ENCODE results near the gene WDFY3.
A peak's percentile ranks its signal among the peaks of the same experiment; 100 is the strongest.

The WDFY3 gene

DNA sequence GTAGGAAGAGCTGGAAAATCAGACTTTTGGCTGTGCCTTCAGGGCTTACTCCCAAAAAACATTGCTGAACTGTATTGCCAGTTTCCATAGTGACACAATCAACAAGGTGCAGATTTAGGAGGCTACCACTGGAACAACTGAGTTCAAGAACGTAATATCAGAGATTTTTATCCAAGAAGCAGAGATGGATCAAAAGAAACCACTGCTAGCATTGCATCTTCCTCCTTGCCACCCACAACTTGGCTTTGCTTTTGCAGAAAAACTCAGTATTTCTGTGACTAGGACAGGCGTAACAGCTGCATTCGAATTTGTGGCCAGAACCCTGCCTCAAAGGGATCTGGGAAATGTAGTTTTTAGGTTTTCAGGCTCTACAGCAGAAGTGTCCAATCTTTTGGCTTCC is 27.8 kb upstream of the WDFY3 start:
- TF ChIP-seq GABPA (IDR thresholded peaks at IDR 0.05; ENCODE audit: low read depth) (no peak), SPI1 (IDR thresholded peaks at IDR 0.05; ENCODE audit: borderline replicate concordance, low read depth) (no peak)
- TF ChIP-seq, protein P1, sequence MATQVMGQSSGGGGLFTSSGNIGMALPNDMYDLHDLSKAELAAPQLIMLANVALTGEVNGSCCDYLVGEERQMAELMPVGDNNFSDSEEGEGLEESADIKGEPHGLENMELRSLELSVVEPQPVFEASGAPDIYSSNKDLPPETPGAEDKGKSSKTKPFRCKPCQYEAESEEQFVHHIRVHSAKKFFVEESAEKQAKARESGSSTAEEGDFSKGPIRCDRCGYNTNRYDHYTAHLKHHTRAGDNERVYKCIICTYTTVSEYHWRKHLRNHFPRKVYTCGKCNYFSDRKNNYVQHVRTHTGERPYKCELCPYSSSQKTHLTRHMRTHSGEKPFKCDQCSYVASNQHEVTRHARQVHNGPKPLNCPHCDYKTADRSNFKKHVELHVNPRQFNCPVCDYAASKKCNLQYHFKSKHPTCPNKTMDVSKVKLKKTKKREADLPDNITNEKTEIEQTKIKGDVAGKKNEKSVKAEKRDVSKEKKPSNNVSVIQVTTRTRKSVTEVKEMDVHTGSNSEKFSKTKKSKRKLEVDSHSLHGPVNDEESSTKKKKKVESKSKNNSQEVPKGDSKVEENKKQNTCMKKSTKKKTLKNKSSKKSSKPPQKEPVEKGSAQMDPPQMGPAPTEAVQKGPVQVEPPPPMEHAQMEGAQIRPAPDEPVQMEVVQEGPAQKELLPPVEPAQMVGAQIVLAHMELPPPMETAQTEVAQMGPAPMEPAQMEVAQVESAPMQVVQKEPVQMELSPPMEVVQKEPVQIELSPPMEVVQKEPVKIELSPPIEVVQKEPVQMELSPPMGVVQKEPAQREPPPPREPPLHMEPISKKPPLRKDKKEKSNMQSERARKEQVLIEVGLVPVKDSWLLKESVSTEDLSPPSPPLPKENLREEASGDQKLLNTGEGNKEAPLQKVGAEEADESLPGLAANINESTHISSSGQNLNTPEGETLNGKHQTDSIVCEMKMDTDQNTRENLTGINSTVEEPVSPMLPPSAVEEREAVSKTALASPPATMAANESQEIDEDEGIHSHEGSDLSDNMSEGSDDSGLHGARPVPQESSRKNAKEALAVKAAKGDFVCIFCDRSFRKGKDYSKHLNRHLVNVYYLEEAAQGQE (IDR thresholded peaks at IDR 0.05; ENCODE audit: insufficient replicate concordance, low read depth): no peak
- H3K27ac ChIP-seq (replicated peaks): no peak overlapping the region
- no peaks in the 10 kb centered on the region for H3K27me3 ChIP-seq (ENCODE audit: insufficient read depth, poor library complexity, severe bottlenecking)
- DNase-seq (ENCODE audit: low read depth in 1 of 2, low spot score in 1 of 2): no peak
- H3K4me3 ChIP-seq (replicated peaks; ENCODE audit: insufficient read depth, low read length): no peak overlapping the region

DNA sequence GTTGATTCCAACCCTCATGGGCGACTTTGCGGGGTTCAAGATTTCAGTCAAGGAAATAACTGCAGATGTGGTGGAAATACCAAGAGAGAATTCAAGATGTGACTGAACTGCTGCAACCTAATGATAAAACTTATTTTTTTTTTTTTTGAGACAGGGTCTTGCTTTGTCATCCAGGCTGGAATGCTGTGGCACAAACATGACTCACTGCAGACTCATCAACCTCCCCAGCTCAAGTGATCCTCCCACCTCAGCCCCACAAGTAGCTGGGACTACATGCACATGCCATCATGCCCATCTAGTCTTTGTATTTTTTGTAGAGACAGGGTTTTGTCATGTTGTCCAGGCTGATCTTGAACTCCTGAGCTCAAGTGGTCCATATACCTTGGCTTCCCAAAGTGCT is 19.5 kb upstream of the WDFY3 start:
- Histone ChIP-seq H3K27ac (replicated peaks) (no peak overlapping the region), H3K4me3 (replicated peaks; ENCODE audit: insufficient read depth, low read length) (no peak overlapping the region), H3K27me3 (ENCODE audit: insufficient read depth, poor library complexity, severe bottlenecking) (no peaks in the 10 kb centered on the region)
- TF ChIP-seq, protein P1 (IDR thresholded peaks at IDR 0.05; ENCODE audit: insufficient replicate concordance, low read depth): no peak
- TF ChIP-seq GABPA (IDR thresholded peaks at IDR 0.05; ENCODE audit: low read depth) (no peak), SPI1 (IDR thresholded peaks at IDR 0.05; ENCODE audit: borderline replicate concordance, low read depth) (no peak), POLR2AphosphoS5 (IDR thresholded peaks at IDR 0.05; ENCODE audit: low read depth) (no peak)
- TF ChIP-seq, protein P2, sequence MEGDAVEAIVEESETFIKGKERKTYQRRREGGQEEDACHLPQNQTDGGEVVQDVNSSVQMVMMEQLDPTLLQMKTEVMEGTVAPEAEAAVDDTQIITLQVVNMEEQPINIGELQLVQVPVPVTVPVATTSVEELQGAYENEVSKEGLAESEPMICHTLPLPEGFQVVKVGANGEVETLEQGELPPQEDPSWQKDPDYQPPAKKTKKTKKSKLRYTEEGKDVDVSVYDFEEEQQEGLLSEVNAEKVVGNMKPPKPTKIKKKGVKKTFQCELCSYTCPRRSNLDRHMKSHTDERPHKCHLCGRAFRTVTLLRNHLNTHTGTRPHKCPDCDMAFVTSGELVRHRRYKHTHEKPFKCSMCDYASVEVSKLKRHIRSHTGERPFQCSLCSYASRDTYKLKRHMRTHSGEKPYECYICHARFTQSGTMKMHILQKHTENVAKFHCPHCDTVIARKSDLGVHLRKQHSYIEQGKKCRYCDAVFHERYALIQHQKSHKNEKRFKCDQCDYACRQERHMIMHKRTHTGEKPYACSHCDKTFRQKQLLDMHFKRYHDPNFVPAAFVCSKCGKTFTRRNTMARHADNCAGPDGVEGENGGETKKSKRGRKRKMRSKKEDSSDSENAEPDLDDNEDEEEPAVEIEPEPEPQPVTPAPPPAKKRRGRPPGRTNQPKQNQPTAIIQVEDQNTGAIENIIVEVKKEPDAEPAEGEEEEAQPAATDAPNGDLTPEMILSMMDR (IDR thresholded peaks at IDR 0.05; ENCODE audit: insufficient read depth, low read length): no peak
- no peak for DNase-seq (ENCODE audit: low read depth in 1 of 2, low spot score in 1 of 2)

DNA sequence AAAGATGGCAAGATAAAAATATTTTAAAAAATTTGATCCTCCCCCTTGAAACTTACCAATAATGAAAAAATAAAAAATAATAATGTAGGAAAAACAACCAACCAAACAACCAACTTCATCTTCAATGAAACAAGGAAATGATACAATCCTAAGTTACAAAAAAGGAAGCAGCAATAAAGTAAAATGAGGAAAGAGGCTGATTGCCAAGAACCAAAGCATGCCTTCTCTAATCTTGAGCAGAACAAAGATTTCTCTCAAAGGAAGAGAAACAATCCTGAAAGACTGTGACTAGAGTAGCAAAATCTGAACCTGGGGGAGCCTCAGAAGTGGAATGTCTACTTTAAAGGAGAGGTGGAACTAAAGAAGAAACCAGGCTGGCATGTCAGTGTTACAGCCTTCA is 10.9 kb upstream of the WDFY3 start:
- H3K27ac ChIP-seq (replicated peaks): no peak overlapping the region; the same call in 1 of the 2 replicates
- no peak for DNase-seq (ENCODE audit: low read depth in 1 of 2, low spot score in 1 of 2)
- TF ChIP-seq SPI1 (IDR thresholded peaks at IDR 0.05; ENCODE audit: borderline replicate concordance, low read depth) (peak; percentile 32; the same call in 1 of the 2 replicates), GABPA (IDR thresholded peaks at IDR 0.05; ENCODE audit: low read depth) (no peak)
- no peak overlapping the region for H3K4me3 ChIP-seq (replicated peaks; ENCODE audit: insufficient read depth, low read length)
- no peaks in the 10 kb centered on the region for H3K27me3 ChIP-seq (ENCODE audit: insufficient read depth, poor library complexity, severe bottlenecking)

DNA sequence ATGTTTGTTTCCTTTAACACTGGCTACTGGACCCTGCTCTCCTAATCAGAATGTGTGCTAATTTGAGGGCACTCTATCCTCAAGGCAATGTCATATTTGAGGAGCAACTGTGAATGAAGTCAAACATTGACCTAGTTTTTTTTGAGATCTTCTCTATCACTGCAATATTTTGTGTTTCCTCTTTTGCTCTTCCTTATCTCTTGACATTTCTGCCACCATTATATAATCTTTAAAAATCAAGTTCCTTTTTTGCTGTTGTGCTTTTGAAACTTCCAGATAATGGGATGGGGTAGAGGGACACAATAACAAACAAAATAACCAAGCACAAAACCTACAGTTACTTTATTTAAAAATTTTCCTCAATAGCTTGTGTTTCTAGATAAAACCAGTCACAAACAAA is 7.4 kb upstream of the WDFY3 start:
- TF ChIP-seq SPI1 (IDR thresholded peaks at IDR 0.05; ENCODE audit: borderline replicate concordance, low read depth) (peak; percentile 49; the same call in 1 of the 2 replicates), GABPA (IDR thresholded peaks at IDR 0.05; ENCODE audit: low read depth) (no peak), POLR2AphosphoS5 (IDR thresholded peaks at IDR 0.05; ENCODE audit: low read depth) (no peak)
- TF ChIP-seq, protein P1 (IDR thresholded peaks at IDR 0.05; ENCODE audit: insufficient replicate concordance, low read depth): no peak
- no peak for DNase-seq (ENCODE audit: low read depth in 1 of 2, low spot score in 1 of 2)
- no peak overlapping the region for H3K4me3 ChIP-seq (replicated peaks; ENCODE audit: insufficient read depth, low read length)
- H3K27ac ChIP-seq (replicated peaks): no peak overlapping the region
- H3K27me3 ChIP-seq (ENCODE audit: insufficient read depth, poor library complexity, severe bottlenecking): no peaks in the 10 kb centered on the region

Measured in HL-60 (cell line).